HepG2 (cell line): Measurements from ENCODE around the gene PIEZO2. TPM values are rescaled to one million over a fixed set of nuclear protein-coding genes. Genes with fewer than 3 reads are reported as not detected.

Experiments used
- AGO1 ChIP-seq: fragments of 200-400 bp; formaldehyde crosslinking; IDR thresholded peaks from 2 replicates; pipeline ENCODE4 v1.6.1; 2017; ENCODE audit warnings: mild to moderate bottlenecking, low read depth, low read length, moderate library complexity; ENCODE audit not compliant: poor library complexity, severe bottlenecking
- BORCS8-MEF2B ChIP-seq: sonication (generic); formaldehyde crosslinking; IDR thresholded peaks from 2 replicates; pipeline ENCODE4 v1.8.0; 2022; ENCODE audit warnings: mild to moderate bottlenecking, missing genetic modification reagents
- BRD4 ChIP-seq: sonication (generic); formaldehyde crosslinking; IDR thresholded peaks from 2 replicates; pipeline ENCODE4 v1.4.0; 2020; ENCODE audit warnings: missing genetic modification reagents
- DDIT3 ChIP-seq: sonication (generic); formaldehyde crosslinking; IDR thresholded peaks from 2 replicates; pipeline ENCODE4 v1.4.0; 2020; ENCODE audit warnings: mild to moderate bottlenecking, missing genetic modification reagents
- EED ChIP-seq: sonication (generic); formaldehyde crosslinking; IDR thresholded peaks from 2 replicates; pipeline ENCODE4 v1.5.0; 2020; ENCODE audit warnings: mild to moderate bottlenecking, missing genetic modification reagents
- ERF ChIP-seq: IDR thresholded peaks from 2 replicates; pipeline ENCODE4 v1.6.1; 2018; ENCODE audit warnings: missing biosample characterization, missing genetic modification reagents
- ESRRA ChIP-seq: sonication (generic); formaldehyde crosslinking; IDR thresholded peaks from 2 replicates; pipeline ENCODE4 v1.5.1; 2020; ENCODE audit warnings: mild to moderate bottlenecking, low read depth, missing genetic modification reagents
- KLF6 ChIP-seq: IDR thresholded peaks from 2 replicates; pipeline ENCODE4 v1.8.0; 2016; ENCODE audit warnings: missing biosample characterization, missing genetic modification reagents
- MXI1 ChIP-seq: IDR thresholded peaks from 3 replicates; pipeline ENCODE4 v1.6.1; 2012; ENCODE audit warnings: low read depth, low read length, inconsistent platforms, borderline replicate concordance
- NFATC3 ChIP-seq: sonication (generic); formaldehyde crosslinking; IDR thresholded peaks from 2 replicates; pipeline ENCODE4 v1.5.1; 2020; ENCODE audit warnings: mild to moderate bottlenecking, missing genetic modification reagents
- NFRKB ChIP-seq: fragments of 450-650 bp; IDR thresholded peaks from 2 replicates; pipeline ENCODE4 v1.6.1; 2017
- PRMT3 ChIP-seq: sonication (generic); formaldehyde crosslinking; IDR thresholded peaks from 2 replicates; pipeline ENCODE4 v1.8.1; 2022; ENCODE audit warnings: low read depth, mild to moderate bottlenecking, moderate library complexity, missing genetic modification reagents, borderline replicate concordance
- RFXANK ChIP-seq: IDR thresholded peaks from 2 replicates; pipeline ENCODE4 v1.6.1; 2016
- SCMH1 ChIP-seq: sonication (generic); formaldehyde crosslinking; IDR thresholded peaks from 2 replicates; pipeline ENCODE4 v1.9.0; 2021; ENCODE audit warnings: missing genetic modification reagents, mild to moderate bottlenecking, borderline replicate concordance
- SIN3B ChIP-seq: fragments of 150-350 bp; IDR thresholded peaks from 2 replicates; pipeline ENCODE4 v1.6.1; 2014; ENCODE audit warnings: low read length
- SMAD9 ChIP-seq: sonication (generic); formaldehyde crosslinking; IDR thresholded peaks from 2 replicates; pipeline ENCODE4 v1.5.1; 2020; ENCODE audit warnings: mild to moderate bottlenecking, missing genetic modification reagents
- SSRP1 ChIP-seq: IDR thresholded peaks from 2 replicates; pipeline ENCODE4 v1.6.1; 2016; ENCODE audit warnings: control low read depth
- STAT5B ChIP-seq: sonication (generic); formaldehyde crosslinking; IDR thresholded peaks from 2 replicates; pipeline ENCODE4 v1.4.0; 2020; ENCODE audit warnings: missing genetic modification reagents
- TCF7L2 ChIP-seq: IDR thresholded peaks from 2 replicates; pipeline ENCODE4 v1.6.1; 2011; ENCODE audit warnings: mild to moderate bottlenecking, low read depth, low read length, moderate library complexity
- TERF1 ChIP-seq: sonication (generic); formaldehyde crosslinking; IDR thresholded peaks from 2 replicates; pipeline ENCODE4 v1.8.0; 2022; ENCODE audit warnings: mild to moderate bottlenecking, missing genetic modification reagents, moderate library complexity
- TFDP1 ChIP-seq: IDR thresholded peaks from 2 replicates; pipeline ENCODE4 v1.6.1; 2016; ENCODE audit warnings: missing compliant biosample characterization, missing genetic modification reagents, borderline replicate concordance
- ZFP37 ChIP-seq: sonication (generic); formaldehyde crosslinking; IDR thresholded peaks from 2 replicates; pipeline ENCODE4 v1.4.0; 2020; ENCODE audit warnings: missing genetic modification reagents, borderline replicate concordance
- ZNF101 ChIP-seq: sonication (generic); formaldehyde crosslinking; IDR thresholded peaks from 2 replicates; pipeline ENCODE4 v1.4.0; 2020; ENCODE audit warnings: mild to moderate bottlenecking, low read depth, missing genetic modification reagents, borderline replicate concordance
- ZNF160 ChIP-seq: sonication (generic); formaldehyde crosslinking; IDR thresholded peaks from 2 replicates; pipeline ENCODE4 v1.8.0; 2022; ENCODE audit warnings: mild to moderate bottlenecking, inconsistent platforms, missing genetic modification reagents
- ZNF263 ChIP-seq: sonication (generic); formaldehyde crosslinking; IDR thresholded peaks from 2 replicates; pipeline ENCODE4 v1.4.0; 2020; ENCODE audit warnings: missing genetic modification reagents
- ZNF276 ChIP-seq: sonication (generic); formaldehyde crosslinking; IDR thresholded peaks from 2 replicates; pipeline ENCODE4 v1.4.0; 2020; ENCODE audit warnings: mild to moderate bottlenecking, low read depth, missing genetic modification reagents
- ZNF441 ChIP-seq: sonication (generic); formaldehyde crosslinking; IDR thresholded peaks from 2 replicates; pipeline ENCODE4 v1.7.0; 2021; ENCODE audit warnings: missing genetic modification reagents, borderline replicate concordance
- ZNF607 ChIP-seq: sonication (generic); formaldehyde crosslinking; IDR thresholded peaks from 2 replicates; pipeline ENCODE4 v1.5.1; 2020; ENCODE audit warnings: missing genetic modification reagents, mild to moderate bottlenecking, borderline replicate concordance
- ZNF704 ChIP-seq: sonication (generic); formaldehyde crosslinking; IDR thresholded peaks from 2 replicates; pipeline ENCODE4 v1.8.1; 2023; ENCODE audit warnings: mild to moderate bottlenecking, inconsistent platforms, moderate library complexity, missing genetic modification reagents, borderline replicate concordance
- polyA plus RNA-seq, 8 experiments: library from polyadenylated mRNA; depleted of rRNA in 3 of 8; stranded (reverse) in 7 of 8; unstranded in 1 of 8; fragments of >200 nt; fragmentation: Illumina TruSeq in 4 of 8; extraction: Trizol in 4 of 8; gene quantifications; 2 replicates each; pipeline versions ENCODE4 v1.2.1 to v1.2.3, GENCODE V29; 2011 to 2016; ENCODE audit warnings: low read depth in 4 of 8, missing spikeins in 1 of 8, mixed read lengths in 1 of 8; ENCODE audit not compliant: insufficient read depth in 1 of 8
- total RNA-seq, 5 experiments: library from RNA; depleted of rRNA; stranded (reverse); fragments of >200 nt; fragmentation: Illumina TruSeq; extraction: Trizol; gene quantifications; 2 replicates each; pipeline ENCODE4 v1.2.3, GENCODE V29; 2016; ENCODE audit warnings: low read depth in 1 of 5

The PIEZO2 gene
- total and polyA plus RNA-seq, 2 of the 13 experiments (the other 11 are each of a cell fraction or from before 2014, with no cell fraction given), result 15.2 to 27.2 TPM

GRCh38 chr18:10901329-10901728 is 248.0 kb downstream of the PIEZO2 start (continued):
- TF ChIP-seq TERF1 (CRISPR knock-in tag) (no peak), NFRKB (no peak), ZFP37 (CRISPR knock-in tag) (no peak), MXI1 (no peak), ZNF276 (CRISPR knock-in tag) (no peak), ZNF101 (CRISPR knock-in tag) (no peak), BRD4 (CRISPR knock-in tag) (no peak), ESRRA (CRISPR knock-in tag) (0 out of 2 replicates have a peak, but pooled peaks have one; percentile 52), TFDP1 (CRISPR knock-in tag) (no peak), ZNF263 (CRISPR knock-in tag) (no peak), AGO1 (no peak), TCF7L2 (no peak), ZNF607 (CRISPR knock-in tag) (no peak), EED (CRISPR knock-in tag) (no peak), BORCS8-MEF2B (CRISPR knock-in tag) (no peak), SIN3B (no peak), KLF6 (no peak), ZNF704 (CRISPR knock-in tag) (no peak), SSRP1 (CRISPR knock-in tag) (no peak), SCMH1 (no peak), STAT5B (no peak), PRMT3 (CRISPR knock-in tag) (no peak), DDIT3 (CRISPR knock-in tag) (no peak), ZNF160 (CRISPR knock-in tag) (no peak), RFXANK (no peak), SMAD9 (CRISPR knock-in tag) (no peak), ZNF441 (CRISPR knock-in tag) (no peak), NFATC3 (CRISPR knock-in tag) (no peak), ERF (CRISPR knock-in tag) (no peak)
